ENCODE results near the gene TCF7L2. TPM values are rescaled to one million over a fixed set of nuclear protein-coding genes. Genes with fewer than 3 reads are reported as not detected.

TCF7L2 gene
- total RNA-seq, 1 experiment from 2014 or later: 16.1 TPM

DNA sequence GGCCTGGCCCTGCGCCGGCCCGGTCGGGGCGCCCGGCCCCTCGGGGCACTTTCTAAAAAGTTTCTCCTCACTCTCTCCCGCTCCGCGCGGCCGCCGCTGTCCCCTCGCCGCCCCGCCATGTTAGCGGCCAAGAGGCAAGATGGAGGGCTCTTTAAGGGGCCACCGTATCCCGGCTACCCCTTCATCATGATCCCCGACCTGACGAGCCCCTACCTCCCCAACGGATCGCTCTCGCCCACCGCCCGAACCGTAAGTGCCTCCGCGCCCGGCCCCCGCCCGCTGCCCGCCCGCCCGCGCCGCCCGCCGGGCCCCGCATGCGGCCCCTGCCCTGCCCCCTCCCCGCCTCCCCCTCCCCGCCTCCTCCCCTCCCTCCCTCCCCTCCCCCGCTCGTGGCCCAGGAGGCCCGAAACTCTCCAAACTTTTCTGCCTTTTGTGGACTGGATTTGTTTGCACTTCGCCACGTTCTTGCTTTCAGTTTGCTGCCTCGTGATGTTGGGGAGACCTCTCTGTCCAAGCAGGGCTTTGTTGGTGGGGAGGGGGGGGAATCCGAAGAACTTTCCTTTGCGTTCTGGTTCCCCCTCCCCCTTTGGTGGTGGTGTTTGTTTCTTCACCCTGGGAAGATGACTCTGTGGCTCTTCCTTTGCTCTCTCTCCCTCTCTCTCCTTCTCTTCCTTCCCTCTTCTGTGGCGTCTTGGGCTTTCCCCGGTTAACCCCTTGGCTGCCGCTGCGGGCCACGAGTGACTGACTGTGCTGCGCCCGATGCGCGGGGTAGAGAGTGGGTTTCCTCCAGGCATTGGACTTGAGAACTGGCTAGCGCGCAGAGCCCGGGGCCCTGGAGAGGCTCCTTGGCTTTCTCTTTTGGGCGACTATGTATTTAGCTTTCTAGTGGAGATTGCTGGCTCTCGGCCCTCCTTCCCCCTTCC, 1.6 kb downstream of the TCF7L2 start:
- Histone ChIP-seq H3K27me3 (ENCODE audit: low read length) (no peaks in the 10 kb centered on the region), H4K20me1 (ENCODE audit: low read length) (0 out of 2 replicates have a peak, but pooled peaks cover 9% of the 10 kb centered on the region), H3K79me2 (ENCODE audit: low read length) (peaks cover 61% of the 10 kb centered on the region), H3K4me1 (ENCODE audit: insufficient read depth, low read length) (peaks cover 26% of the 10 kb centered on the region), H3F3A (ENCODE audit: low read length, unreplicated experiment) (no peaks in the 10 kb centered on the region), H3K27ac (ENCODE audit: low read length) (peak overlapping the region; percentile 92), H3K9me3 (ENCODE audit: low read length) (no peaks in the 10 kb centered on the region), H3K36me3 (ENCODE audit: low read depth, low read length) (peaks cover 11% of the 10 kb centered on the region), H3K4me2 (ENCODE audit: low read length) (peak overlapping the region; percentile 98), H3K9ac (ENCODE audit: low read length) (peak overlapping the region; percentile 98), H3K9me2 (replicated peaks; ENCODE audit: low read length) (no peaks in the 10 kb centered on the region), H3K4me3 (ENCODE audit: low read length) (peak overlapping the region; percentile 95), H2AFZ (ENCODE audit: low read length) (no peak overlapping the region)
- intact Hi-C loops (cut with micrococcal nuclease): loop anchor here (1.0 to 10.0 kb wide), 7 partner anchors 37 to 474 kb away; no protein-coding TSS in a partner anchor
- POLR2A ChIA-PET (ENCODE audit: unreplicated experiment): interaction anchor here (0.6 kb wide), 1 partner anchor 142 kb away, joined by 3 read pairs; no protein-coding TSS in a partner anchor
- ATAC-seq (peak; percentile 5), DNase-seq (peak; percentile 55)
- CTCF ChIA-PET: no interaction called here
- BruUV-seq (replicated peaks): no TSS peak
- TF ChIP-seq EZH2 (IDR thresholded peaks at IDR 0.05; ENCODE audit: low read length, unreplicated experiment) (no peak), EZH2phosphoT487 (IDR thresholded peaks at IDR 0.05; ENCODE audit: borderline replicate concordance, low read length) (no peak)
- TF ChIP-seq, protein P1, sequence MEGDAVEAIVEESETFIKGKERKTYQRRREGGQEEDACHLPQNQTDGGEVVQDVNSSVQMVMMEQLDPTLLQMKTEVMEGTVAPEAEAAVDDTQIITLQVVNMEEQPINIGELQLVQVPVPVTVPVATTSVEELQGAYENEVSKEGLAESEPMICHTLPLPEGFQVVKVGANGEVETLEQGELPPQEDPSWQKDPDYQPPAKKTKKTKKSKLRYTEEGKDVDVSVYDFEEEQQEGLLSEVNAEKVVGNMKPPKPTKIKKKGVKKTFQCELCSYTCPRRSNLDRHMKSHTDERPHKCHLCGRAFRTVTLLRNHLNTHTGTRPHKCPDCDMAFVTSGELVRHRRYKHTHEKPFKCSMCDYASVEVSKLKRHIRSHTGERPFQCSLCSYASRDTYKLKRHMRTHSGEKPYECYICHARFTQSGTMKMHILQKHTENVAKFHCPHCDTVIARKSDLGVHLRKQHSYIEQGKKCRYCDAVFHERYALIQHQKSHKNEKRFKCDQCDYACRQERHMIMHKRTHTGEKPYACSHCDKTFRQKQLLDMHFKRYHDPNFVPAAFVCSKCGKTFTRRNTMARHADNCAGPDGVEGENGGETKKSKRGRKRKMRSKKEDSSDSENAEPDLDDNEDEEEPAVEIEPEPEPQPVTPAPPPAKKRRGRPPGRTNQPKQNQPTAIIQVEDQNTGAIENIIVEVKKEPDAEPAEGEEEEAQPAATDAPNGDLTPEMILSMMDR (conservative IDR thresholded peaks at IDR 0.05; ENCODE audit: low read depth, low read length): no peak

DNA sequence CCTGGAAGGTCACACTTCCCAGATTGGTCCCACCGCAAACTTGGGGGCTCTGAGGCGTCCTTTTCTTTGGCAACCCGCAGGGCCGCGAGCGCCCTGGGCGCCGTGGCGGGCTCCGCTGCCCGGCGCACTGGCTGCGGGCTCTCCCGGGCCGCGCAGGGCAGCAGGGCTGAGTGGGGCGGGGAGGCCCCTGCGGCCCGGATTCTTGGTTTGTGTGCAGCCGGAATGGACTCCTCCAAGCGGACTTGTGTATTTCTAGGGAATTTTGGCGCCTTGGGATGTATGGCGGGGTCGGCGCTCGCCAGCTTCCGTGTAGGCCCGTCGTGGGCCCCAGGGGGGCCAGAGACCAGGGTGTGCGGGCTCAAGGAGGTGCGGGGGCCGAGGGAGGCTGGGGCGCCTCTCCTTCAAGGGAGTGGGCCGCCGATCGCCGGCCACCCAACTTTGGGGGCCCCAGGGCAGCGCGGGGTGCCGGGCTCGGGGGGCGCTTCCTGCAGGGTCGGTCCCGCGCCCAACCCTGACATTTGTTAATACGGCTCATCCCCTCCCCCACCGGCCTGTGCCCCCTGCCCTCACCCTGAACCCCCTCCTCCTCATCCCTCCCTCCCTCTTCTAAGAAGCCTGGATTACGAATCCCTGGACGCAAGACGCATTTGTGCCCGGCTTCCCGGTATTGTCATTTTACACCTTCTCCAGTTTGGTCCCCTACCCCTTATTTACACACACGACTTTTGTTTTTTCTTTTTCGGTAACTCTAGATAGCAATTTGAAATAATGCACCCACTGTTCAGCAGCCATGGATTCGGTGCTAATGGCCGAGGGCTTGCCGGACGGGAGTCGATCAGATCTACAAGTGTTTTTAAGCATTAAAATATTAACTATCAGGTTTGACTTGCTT, 2.5 kb downstream of the TCF7L2 start:
- Histone ChIP-seq H3K27ac (ENCODE audit: low read length) (peak overlapping the region; percentile 92), H4K20me1 (ENCODE audit: low read length) (0 out of 2 replicates have a peak, but pooled peaks cover 9% of the 10 kb centered on the region), H3K9ac (ENCODE audit: low read length) (peak overlapping the region; percentile 98), H3K4me3 (ENCODE audit: low read length) (peak overlapping the region; percentile 91), H3F3A (ENCODE audit: low read length, unreplicated experiment) (no peaks in the 10 kb centered on the region), H3K9me3 (ENCODE audit: low read length) (no peaks in the 10 kb centered on the region), H3K27me3 (ENCODE audit: low read length) (no peaks in the 10 kb centered on the region), H3K4me1 (ENCODE audit: insufficient read depth, low read length) (peaks cover 35% of the 10 kb centered on the region), H3K36me3 (ENCODE audit: low read depth, low read length) (peaks cover 11% of the 10 kb centered on the region), H2AFZ (ENCODE audit: low read length) (no peak overlapping the region), H3K4me2 (ENCODE audit: low read length) (peak overlapping the region; percentile 98), H3K9me2 (replicated peaks; ENCODE audit: low read length) (no peaks in the 10 kb centered on the region), H3K79me2 (ENCODE audit: low read length) (peaks cover 70% of the 10 kb centered on the region)
- TF ChIP-seq EZH2 (IDR thresholded peaks at IDR 0.05; ENCODE audit: low read length, unreplicated experiment) (no peak), EZH2phosphoT487 (IDR thresholded peaks at IDR 0.05; ENCODE audit: borderline replicate concordance, low read length) (no peak)
- TF ChIP-seq, protein P1 (conservative IDR thresholded peaks at IDR 0.05; ENCODE audit: low read depth, low read length): no peak
- no peak for DNase-seq
- ChIA-PET POLR2A (ENCODE audit: unreplicated experiment) (interaction anchor here (0.6 kb wide), 1 partner anchor 141 kb away, joined by 3 read pairs; no protein-coding TSS in a partner anchor), CTCF (no interaction called here)
- BruUV-seq (replicated peaks): no TSS peak
- intact Hi-C loops (cut with micrococcal nuclease): loop anchor here (1.0 to 10.0 kb wide), 3 partner anchors 231 to 475 kb away; no protein-coding TSS in a partner anchor
- ATAC-seq: no peak

All from PC-3 (cell line).